Stomach (tissue), 4 donors: Measurements from ENCODE around the gene CCDC158.

Source experiments
- CTCF ChIP-seq, 7 experiments: fragments of 450-650 bp in 4 of 7; fragments of 200-600 bp in 3 of 7; sonication (generic) in 3 of 7; IDR thresholded peaks; one replicate each; pipeline ENCODE4 v1.5.1; 2016 to 2019; ENCODE audit warnings: antibody characterized with exemption in 7 of 7, control low read depth in 2 of 7, mild to moderate bottlenecking in 1 of 7
- EP300 ChIP-seq: sonication (generic); formaldehyde crosslinking; IDR thresholded peaks from one replicate; pipeline ENCODE4 v1.6.1; 2017; ENCODE audit warnings: antibody characterized with exemption
- POLR2AphosphoS5 ChIP-seq, 3 donors: sonication (generic); formaldehyde crosslinking; IDR thresholded peaks; one replicate each; pipeline ENCODE4 v1.6.1; 2016; ENCODE audit warnings: antibody characterized with exemption in 3 of 3

- no peak for TF ChIP-seq CTCF (IDR thresholded peaks at IDR 0.05)
- TF ChIP-seq POLR2AphosphoS5 (IDR thresholded peaks at IDR 0.05) = no peak
- no peak for TF ChIP-seq EP300
These were observed 40.4 kb downstream of the CCDC158 start for GRCh38 chr4:76380561-76380960.
